DND-41 (cell line): Measurements from ENCODE around the gene PRRC1.

Source experiments
- ATAC-seq: fragments of 200-7000 bp; cut with Tn5 transposase; 3 replicates; pipeline ENCODE4 v1.9.1; 2021; ENCODE audit warnings: low read depth; ENCODE audit not compliant: insufficient read depth
- DNase-seq: peaks from one replicate; pipeline ENCODE4 v3.0.0-alpha.2; 2020
- H2AFZ ChIP-seq: 2 replicates; pipeline ENCODE4 v1.6.0; 2012; ENCODE audit warnings: low read depth, low read length
- H3K27ac ChIP-seq: 2 replicates; pipeline ENCODE4 v1.5.1; 2012; ENCODE audit warnings: low read length, inconsistent platforms
- H3K27me3 ChIP-seq: fragments of 200-600 bp; sonication (generic); 2 replicates; pipeline ENCODE4 v1.6.0; 2012; ENCODE audit warnings: low read length, mild to moderate bottlenecking, inconsistent platforms; ENCODE audit not compliant: insufficient read depth, poor library complexity
- H3K36me3 ChIP-seq: 2 replicates; pipeline ENCODE4 v1.5.1; 2012; ENCODE audit warnings: low read length, inconsistent platforms; ENCODE audit not compliant: insufficient read depth
- H3K4me1 ChIP-seq: 2 replicates; pipeline ENCODE4 v1.5.1; 2012; ENCODE audit warnings: mild to moderate bottlenecking, low read length; ENCODE audit not compliant: insufficient read depth
- H3K4me2 ChIP-seq: 2 replicates; pipeline ENCODE4 v1.6.0; 2012; ENCODE audit warnings: mild to moderate bottlenecking, moderate library complexity, low read length, inconsistent platforms; ENCODE audit not compliant: insufficient read depth
- H3K4me3 ChIP-seq, 2 experiments: fragments of 200-600 bp in 1 of 2; shearing (Covaris generic) in 1 of 2; 2 replicates each; pipeline ENCODE4 v1.5.1; 2012 to 2016; ENCODE audit warnings: inconsistent platforms in 2 of 2, low read length in 2 of 2, mild to moderate bottlenecking in 2 of 2, low read depth in 1 of 2, moderate library complexity in 1 of 2
- H3K79me2 ChIP-seq: 2 replicates; pipeline ENCODE4 v1.6.0; 2012; ENCODE audit warnings: low read length, inconsistent platforms; ENCODE audit not compliant: insufficient read depth
- H3K9ac ChIP-seq: 2 replicates; pipeline ENCODE4 v1.6.0; 2012; ENCODE audit warnings: low read depth, mild to moderate bottlenecking, inconsistent platforms, low read length, moderate library complexity
- H3K9me3 ChIP-seq: 2 replicates; pipeline ENCODE4 v1.5.1; 2012; ENCODE audit warnings: low read length, moderate library complexity, mild to moderate bottlenecking, inconsistent platforms; ENCODE audit not compliant: insufficient read depth, severe bottlenecking
- H4K20me1 ChIP-seq: 2 replicates; pipeline ENCODE4 v1.6.0; 2012; ENCODE audit warnings: low read length; ENCODE audit not compliant: insufficient read depth
- CTCF ChIP-seq: IDR thresholded peaks from 2 replicates; pipeline ENCODE4 v1.5.1; 2012; ENCODE audit warnings: borderline replicate concordance, low read length, moderate library complexity, mild to moderate bottlenecking; ENCODE audit not compliant: poor library complexity, severe bottlenecking; ENCODE audit errors: extremely low read depth
- EZH2 ChIP-seq: IDR thresholded peaks from 3 replicates; pipeline ENCODE4 v1.6.1; 2012; ENCODE audit warnings: borderline replicate concordance, low read depth, mild to moderate bottlenecking, moderate library complexity, low read length, inconsistent platforms; ENCODE audit not compliant: severe bottlenecking

Gene PRRC1

GRCh38 chr5:127586811-127587210, 69.4 kb downstream of the PRRC1 start:
- ATAC-seq (no peak), DNase-seq (no peak)
- H3K9me3 ChIP-seq, result no peaks in the 10 kb centered on the region
- H3K4me1 ChIP-seq, result no peaks in the 10 kb centered on the region
- no peak overlapping the region for H3K4me3 ChIP-seq
- no peaks in the 10 kb centered on the region for H3K27me3 ChIP-seq
- no peak overlapping the region for H3K27ac ChIP-seq
- H3K79me2 ChIP-seq, result no peaks in the 10 kb centered on the region
- no peak overlapping the region for H3K9ac ChIP-seq
- H4K20me1 ChIP-seq, result no peaks in the 10 kb centered on the region
- H3K36me3 ChIP-seq, result no peaks in the 10 kb centered on the region
- TF ChIP-seq EZH2, result no peak
- H2AFZ ChIP-seq, result no peak overlapping the region
- no peak overlapping the region for H3K4me2 ChIP-seq

- Histone ChIP-seq H3K36me3 (no peaks in the 10 kb centered on the region), H4K20me1 (no peaks in the 10 kb centered on the region), H3K4me3 (no peak overlapping the region), H3K27ac (no peak overlapping the region), H3K4me1 (no peaks in the 10 kb centered on the region), H2AFZ (no peak overlapping the region), H3K9me3 (no peaks in the 10 kb centered on the region), H3K79me2 (no peaks in the 10 kb centered on the region), H3K27me3 (no peaks in the 10 kb centered on the region), H3K9ac (no peak overlapping the region), H3K4me2 (no peak overlapping the region)
- DNase-seq (no peak), ATAC-seq (no peak)
- TF ChIP-seq EZH2 (no peak), CTCF (no peak)
Observed at GRCh38 chr5:127587246-127587917, 69.9 kb downstream of the PRRC1 start.

GRCh38 chr5:127588368-127588767, 70.9 kb downstream of the PRRC1 start:
- Histone ChIP-seq H3K79me2 (no peaks in the 10 kb centered on the region), H3K27ac (no peak overlapping the region), H3K36me3 (no peaks in the 10 kb centered on the region), H3K27me3 (no peaks in the 10 kb centered on the region), H3K9me3 (no peaks in the 10 kb centered on the region), H4K20me1 (no peaks in the 10 kb centered on the region), H3K9ac (no peak overlapping the region), H3K4me3 (no peak overlapping the region), H2AFZ (no peak overlapping the region), H3K4me2 (no peak overlapping the region), H3K4me1 (no peaks in the 10 kb centered on the region)
- DNase-seq, result no peak
- TF ChIP-seq CTCF, result no peak
- TF ChIP-seq EZH2, result no peak
- no peak for ATAC-seq

DNA sequence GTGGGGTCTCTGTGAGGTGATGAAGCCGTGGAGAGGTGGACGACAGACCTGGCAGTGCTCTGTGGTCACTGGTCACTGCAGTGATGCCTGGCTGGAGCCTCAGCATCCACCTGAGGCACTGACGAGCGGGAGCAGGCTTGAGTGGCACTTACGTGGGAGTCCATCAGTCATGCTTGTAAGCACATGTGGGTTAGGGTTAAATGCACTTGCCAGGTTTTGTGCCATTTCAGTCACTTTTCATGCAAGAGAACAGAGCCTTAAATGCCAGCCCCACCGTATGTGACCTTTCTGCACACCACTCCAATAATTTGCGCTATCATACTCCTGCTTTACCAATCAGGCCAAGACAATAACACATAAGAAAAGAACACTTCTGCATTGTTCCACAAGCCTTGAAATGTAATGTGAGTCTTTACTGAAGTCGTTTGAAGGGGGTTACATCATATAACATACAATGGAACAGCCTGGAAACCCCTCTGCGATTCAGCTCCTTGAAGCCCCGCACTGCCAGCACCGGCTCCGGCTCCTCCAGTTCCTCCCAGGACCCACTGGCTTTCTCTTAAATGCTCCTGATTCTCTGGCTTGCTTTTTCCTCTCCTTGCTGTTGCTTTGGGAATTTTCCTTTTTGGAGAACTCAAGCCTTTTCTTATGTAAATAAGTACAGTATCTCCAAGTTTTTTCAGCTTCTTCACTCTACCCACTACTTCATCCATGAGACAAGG, 72.0 kb downstream of the PRRC1 start:
- ATAC-seq, result no peak
- H3K36me3 ChIP-seq, result no peaks in the 10 kb centered on the region
- H4K20me1 ChIP-seq, result no peaks in the 10 kb centered on the region
- no peaks in the 10 kb centered on the region for H3K79me2 ChIP-seq
- H3K4me2 ChIP-seq, result no peak overlapping the region
- H3K4me1 ChIP-seq, result no peaks in the 10 kb centered on the region
- no peaks in the 10 kb centered on the region for H3K27me3 ChIP-seq
- no peak overlapping the region for H3K9ac ChIP-seq
- no peak overlapping the region for H3K4me3 ChIP-seq
- H3K27ac ChIP-seq, result no peak overlapping the region
- no peak for DNase-seq
- no peak for TF ChIP-seq EZH2
- no peak for TF ChIP-seq CTCF
- H2AFZ ChIP-seq, result no peak overlapping the region
- no peaks in the 10 kb centered on the region for H3K9me3 ChIP-seq
